NCI-H2029 (cell line): ENCODE results near the gene TEK.
A peak's percentile ranks its signal among the peaks of the same experiment; 100 is the strongest.

Experiments
- DNase-seq: peaks from one replicate; lab custom pipeline; 2025; lab: John Stamatoyannopoulos, UW

Gene TEK

GRCh38 chr9:27124151-27124550, 15.1 kb downstream of the TEK start:
- DNase-seq: peak; percentile 31

- DNase-seq: peak; percentile 48
Observed at GRCh38 chr9:27125030-27125429, 16.0 kb downstream of the TEK start.

- DNase-seq: no peak
Observed at GRCh38 chr9:27125936-27126335, 16.9 kb downstream of the TEK start.

- DNase-seq: no peak
Observed at GRCh38 chr9:27126670-27127069, 17.6 kb downstream of the TEK start.

- DNase-seq: no peak
Observed at GRCh38 chr9:27129221-27129620, 20.2 kb downstream of the TEK start.

DNA sequence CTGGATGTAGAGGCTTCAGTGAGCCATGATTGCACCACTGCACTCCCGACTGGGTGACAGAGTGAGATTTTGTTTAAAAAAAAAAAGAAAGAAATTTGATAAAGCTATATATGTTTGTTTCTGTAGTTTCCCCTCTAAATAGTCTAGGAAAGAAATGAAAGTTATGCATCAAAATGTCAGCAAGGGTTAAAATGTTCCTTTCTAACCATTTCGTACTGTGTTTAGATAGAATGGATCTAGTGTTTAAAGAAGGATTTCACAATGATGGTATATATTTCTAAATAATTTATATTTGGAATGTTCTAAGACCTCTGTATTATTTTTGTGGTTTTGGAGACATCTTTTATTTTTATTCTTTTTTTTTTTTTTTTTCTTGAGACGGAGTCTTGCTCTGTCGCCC, 22.7 kb downstream of the TEK start:
- no peak for DNase-seq

- DNase-seq: no peak
Observed at GRCh38 chr9:27133817-27134216, 24.8 kb downstream of the TEK start.

DNA sequence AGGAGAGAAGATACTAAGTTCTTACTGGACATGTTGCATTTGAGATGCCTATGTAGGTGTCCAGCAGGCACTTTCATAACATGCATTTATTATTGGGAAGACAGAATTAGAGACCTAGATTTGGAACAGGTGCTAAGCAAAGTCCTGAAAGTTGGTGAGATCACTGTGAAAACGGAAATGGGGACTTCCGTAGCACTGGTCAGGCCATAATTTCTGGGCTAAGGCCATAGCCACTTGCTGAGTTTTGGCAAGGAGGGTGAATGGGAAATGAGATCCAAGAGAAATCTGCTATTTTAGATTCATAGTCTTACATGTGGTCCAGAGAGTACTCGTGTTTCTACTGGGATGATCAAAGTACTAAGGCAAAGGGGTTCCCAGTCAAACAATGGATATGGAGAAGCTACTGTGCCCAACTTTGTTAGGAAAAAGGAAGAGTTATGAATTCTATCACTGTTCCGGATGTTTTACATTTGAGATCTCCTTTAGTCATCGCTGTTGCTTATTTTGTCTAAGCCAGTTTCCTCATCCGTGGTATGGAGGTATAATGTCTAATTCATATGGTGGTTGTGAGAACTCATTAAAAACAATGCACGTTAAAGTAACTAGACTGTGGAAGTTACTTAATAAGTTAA, 33.4 kb downstream of the TEK start:
- DNase-seq: no peak

DNA sequence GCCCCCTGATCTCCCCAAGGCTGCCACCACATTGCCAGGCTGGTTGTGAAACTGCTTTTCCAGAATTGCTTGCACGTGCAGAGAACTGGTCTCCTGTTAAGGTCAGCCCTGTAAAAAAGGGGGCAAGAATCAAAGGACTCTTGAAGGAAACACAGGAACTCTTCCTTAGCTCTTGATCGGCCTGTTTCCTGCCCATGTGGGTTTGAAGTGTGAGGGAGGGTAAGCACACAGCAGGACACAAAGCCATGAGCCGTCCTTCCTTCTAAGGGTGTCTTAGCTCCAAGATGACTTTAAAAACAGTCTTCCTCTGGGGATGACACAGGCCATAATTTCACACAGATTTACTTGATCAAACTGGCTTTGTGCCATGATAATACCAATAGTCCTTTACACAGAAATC, 36.1 kb downstream of the TEK start:
- no peak for DNase-seq

DNA sequence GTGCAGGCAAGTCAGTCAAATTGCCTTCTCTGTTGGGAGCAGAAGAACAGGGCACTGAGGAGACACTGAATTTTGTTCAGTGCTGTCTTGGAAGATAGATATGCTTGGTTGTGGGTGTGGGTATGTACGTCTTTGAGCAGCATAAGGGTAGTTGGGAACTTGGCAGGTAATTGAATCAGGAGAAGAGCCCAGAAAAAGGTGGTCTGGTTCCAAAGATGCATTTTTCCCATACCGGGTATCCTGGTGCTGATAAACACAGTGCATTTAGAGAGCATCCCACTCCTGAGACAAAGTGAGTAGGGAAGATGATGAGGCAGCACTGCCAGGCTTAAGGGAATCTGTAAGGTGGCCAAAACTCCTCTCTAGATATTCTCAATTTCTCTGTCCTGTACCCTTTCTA, 40.6 kb downstream of the TEK start:
- no peak for DNase-seq

GRCh38 chr9:27150746-27151406, 41.9 kb downstream of the TEK start:
- DNase-seq: no peak

GRCh38 chr9:27151693-27152404, 42.8 kb downstream of the TEK start:
- DNase-seq: no peak

DNA sequence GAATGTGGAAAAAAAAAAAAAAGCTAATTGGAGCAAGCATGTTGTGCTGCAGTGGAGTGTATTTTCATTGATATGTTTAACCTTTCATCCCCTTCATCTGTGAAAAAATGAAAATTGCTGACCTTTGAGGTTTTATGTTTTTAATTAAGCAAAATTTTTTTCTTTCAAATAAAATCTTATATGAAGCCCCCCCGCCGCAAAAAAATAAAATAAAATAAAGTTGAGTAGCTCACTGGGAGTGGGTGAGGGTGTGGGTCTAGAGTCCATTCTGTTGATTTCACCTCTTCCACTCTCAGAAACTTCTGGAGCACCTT, 43.3 kb downstream of the TEK start:
- DNase-seq: no peak

DNA sequence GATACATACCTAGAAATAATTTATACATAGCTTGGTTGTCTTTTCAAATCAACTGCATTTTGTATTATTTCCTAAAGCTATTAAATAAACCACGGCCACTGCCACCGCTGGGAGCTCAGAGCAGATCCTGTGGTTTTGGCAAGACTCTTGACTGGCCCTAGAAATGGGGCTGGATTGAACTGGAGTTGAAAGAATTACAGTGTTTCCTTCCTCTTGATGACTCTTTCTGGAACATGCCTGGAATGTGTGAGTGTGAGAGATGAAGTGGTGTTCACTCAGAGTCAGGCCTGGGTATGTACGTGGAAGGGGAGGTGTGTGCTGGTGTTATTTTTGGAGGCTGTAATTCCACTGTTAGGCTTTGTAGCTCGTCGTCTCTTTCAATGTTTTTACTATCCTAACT, 45.9 kb downstream of the TEK start:
- DNase-seq: peak; percentile 16

GRCh38 chr9:27157097-27157496, 48.1 kb downstream of the TEK start:
- DNase-seq: no peak

DNA sequence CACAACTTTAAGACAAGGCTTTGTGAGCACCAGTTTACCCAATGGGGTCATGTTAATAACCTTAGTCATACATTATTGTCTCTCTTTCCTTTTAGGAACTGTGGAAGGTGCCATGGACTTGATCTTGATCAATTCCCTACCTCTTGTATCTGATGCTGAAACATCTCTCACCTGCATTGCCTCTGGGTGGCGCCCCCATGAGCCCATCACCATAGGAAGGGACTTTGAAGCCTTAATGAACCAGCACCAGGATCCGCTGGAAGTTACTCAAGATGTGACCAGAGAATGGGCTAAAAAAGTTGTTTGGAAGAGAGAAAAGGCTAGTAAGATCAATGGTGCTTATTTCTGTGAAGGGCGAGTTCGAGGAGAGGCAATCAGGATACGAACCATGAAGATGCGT, 48.7 kb downstream of the TEK start:
- DNase-seq: no peak

GRCh38 chr9:27160636-27161035, 51.6 kb downstream of the TEK start:
- DNase-seq: no peak

DNA sequence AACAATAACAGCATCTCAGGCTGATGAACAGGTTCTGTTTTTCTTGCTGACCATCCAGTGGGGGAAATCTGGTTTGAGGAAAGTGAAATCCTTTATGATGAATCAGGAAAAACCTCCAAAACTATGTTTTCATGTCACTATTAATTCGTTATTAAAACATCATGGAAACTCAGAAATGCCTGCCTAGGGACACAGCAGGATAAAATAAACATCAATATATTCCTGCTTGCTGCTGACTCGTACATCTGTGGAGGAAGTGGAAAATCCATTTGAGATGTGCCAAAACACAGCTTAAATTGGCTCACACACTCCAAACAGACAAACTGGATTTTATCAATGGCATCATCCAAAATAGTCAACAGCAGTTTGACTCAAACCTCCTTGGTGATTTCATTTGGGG, 53.0 kb downstream of the TEK start:
- no peak for DNase-seq

DNA sequence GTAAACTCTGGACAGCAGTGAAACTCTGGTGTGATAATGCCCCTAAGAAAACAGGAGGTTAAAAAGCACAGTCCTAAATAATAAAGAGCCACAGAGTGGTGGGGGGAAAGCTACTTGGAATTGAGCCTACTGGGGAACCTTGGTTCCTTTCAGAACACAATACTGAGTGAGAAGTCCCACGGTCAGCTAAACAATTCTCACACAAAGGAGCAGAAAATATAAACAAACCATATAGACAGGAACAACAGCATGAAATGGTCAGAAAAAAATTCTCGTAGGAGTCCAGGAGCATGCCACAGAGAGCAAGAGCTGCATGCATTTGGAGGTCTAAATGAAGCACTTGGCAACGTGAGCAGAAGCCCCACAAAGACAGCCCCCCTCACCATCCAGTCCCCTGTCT, 56.0 kb downstream of the TEK start:
- DNase-seq: no peak

GRCh38 chr9:27165670-27166069, 56.6 kb downstream of the TEK start:
- no peak for DNase-seq

- DNase-seq: no peak
Observed at GRCh38 chr9:27168496-27168895, 59.5 kb downstream of the TEK start.

GRCh38 chr9:27168951-27169350, 59.9 kb downstream of the TEK start:
- no peak for DNase-seq

DNA sequence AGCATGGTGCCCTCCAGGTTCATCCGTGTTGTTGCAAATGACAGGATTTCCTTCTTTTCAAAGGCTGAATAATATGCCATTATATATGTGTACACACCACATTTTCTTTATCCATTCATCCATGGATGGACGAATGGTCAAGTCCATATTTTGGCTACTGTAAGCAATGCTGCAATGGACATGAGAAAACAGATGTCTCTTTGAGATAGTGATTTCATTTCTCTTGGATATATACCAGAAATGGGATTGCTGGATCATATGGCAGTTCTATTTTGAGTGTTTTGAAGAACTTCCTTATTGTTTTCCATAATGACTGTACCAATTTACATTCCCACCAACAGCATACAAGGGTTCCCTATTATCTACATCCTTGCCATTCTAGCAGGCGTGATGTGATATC, 67.9 kb downstream of the TEK start:
- peak; percentile 53 for DNase-seq
